ENCODE results near the gene BTRC. TPM values are rescaled to one million over a fixed set of nuclear protein-coding genes. Genes with fewer than 3 reads are reported as not detected.
A peak's percentile ranks its signal among the peaks of the same experiment; 100 is the strongest.

BTRC gene
- polyA plus RNA-seq, 3 donors from 2014 or later: 3.7 to 9.0 (median 7.4) TPM

- peak overlapping the region in 4 of 5 donors; percentile 41 to 75 (median 60) for H3K4me3 Mint-ChIP-seq
- no peak for DNase-seq
- peaks cover 9 to 12% of the 10 kb centered on the region in 2 donors for H3K4me1 Mint-ChIP-seq
- no peaks in the 10 kb centered on the region for H3K9me3 Mint-ChIP-seq
- H3K36me3 Mint-ChIP-seq: peaks cover 0 to 3% (median 0%) of the 10 kb centered on the region in 3 donors
- peaks cover 10 to 22% (median 15%) of the 10 kb centered on the region in 3 donors for H3K27me3 Mint-ChIP-seq (ENCODE audit: low read depth in 3 of 3)
- H3K27ac Mint-ChIP-seq: no peak overlapping the region
Observed at GRCh38 chr10:101570428-101571270, 216.7 kb downstream of the BTRC start.

DNA sequence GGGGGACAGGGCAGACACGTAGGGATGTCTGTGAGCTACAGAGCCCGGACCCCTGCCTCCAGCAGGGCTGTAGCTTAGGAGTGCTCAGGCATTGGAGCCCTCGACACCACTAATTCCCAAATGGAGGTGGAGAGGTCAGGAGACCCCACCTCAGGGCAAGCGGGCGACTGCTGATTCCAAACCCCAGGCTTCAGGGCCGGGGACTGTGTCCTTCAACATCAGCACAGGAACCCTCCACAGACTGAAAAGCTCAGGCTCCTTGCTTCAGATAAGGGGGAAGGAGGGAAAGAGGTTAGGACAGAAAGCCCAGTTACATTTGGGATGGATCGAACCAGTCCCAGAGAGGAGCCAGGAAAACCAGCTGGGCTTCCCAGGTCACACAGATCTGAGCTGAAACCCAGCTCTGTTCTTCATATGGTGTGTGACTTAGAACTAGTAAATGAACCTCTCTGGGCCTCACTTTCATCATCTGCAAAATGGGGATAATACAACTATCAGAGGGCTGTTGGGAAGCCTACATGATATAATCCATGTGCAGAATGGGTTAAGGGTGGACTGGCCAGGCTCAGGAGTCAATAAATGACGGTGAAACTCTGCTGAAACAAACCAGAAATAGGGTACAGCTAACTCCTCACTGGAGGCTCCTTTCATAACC lies 217.4 kb downstream of the BTRC start:
- DNase-seq: no peak
- Mint-ChIP-seq H3K27me3 (ENCODE audit: low read depth in 3 of 3) (peaks cover 7 to 22% (median 11%) of the 10 kb centered on the region in 3 donors), H3K27ac (no peak overlapping the region), H3K4me1 (peaks cover 9 to 10% of the 10 kb centered on the region in 2 donors), H3K4me3 (peak overlapping the region in 2 of 5 donors; percentile 18 to 62), H3K36me3 (peaks cover 0 to 3% (median 0%) of the 10 kb centered on the region in 3 donors), H3K9me3 (no peaks in the 10 kb centered on the region)

DNA sequence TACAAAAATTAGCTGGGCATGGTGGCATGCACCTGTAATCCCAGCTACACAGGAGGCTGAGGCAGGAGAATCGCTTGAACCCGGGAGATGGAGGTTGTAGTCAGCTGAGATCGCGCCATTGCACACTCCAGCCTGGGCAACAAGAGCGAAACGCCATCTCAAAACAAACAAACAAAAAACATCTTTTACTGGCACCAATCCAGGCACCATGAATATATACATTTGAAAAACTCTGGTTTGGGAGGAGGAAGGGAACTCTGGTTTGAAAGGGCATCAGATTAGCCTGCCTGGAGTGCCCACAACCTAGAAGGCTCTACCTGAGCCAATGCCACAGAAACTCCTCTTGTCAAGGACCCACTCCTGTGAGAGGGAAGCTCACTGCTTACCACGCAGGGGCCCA lies 218.2 kb downstream of the BTRC start:
- peaks cover 4 to 7% of the 10 kb centered on the region in 2 donors for H3K4me1 Mint-ChIP-seq
- peaks cover 0 to 3% (median 0%) of the 10 kb centered on the region in 3 donors for H3K36me3 Mint-ChIP-seq
- no peak for DNase-seq
- no peak overlapping the region for H3K27ac Mint-ChIP-seq
- H3K9me3 Mint-ChIP-seq: no peaks in the 10 kb centered on the region
- H3K27me3 Mint-ChIP-seq (ENCODE audit: low read depth in 3 of 3): peaks cover 5 to 22% (median 11%) of the 10 kb centered on the region in 3 donors
- H3K4me3 Mint-ChIP-seq: no peak overlapping the region

DNA sequence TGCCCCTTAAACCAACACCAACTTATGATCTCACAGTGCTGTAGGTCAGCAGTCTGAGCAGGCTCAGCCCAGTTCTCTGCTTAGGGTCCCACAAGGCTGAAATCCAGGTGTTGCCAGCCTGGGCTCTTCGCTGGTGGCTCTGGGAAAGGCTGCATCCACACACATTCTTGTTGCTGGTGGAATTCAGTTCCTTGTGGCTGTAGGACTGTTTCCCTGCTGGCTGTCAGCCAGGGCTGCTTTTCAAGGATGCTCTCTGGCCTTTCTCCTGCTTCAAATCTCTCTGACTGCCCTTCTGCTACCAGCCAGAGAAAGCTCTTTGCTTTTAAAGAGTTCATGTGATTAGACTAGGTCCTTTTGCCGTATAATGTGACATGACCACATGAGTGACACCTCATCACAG lies 218.8 kb downstream of the BTRC start:
- Mint-ChIP-seq H3K27ac (no peak overlapping the region), H3K9me3 (no peaks in the 10 kb centered on the region), H3K4me1 (peaks cover 0 to 7% of the 10 kb centered on the region in 2 donors), H3K36me3 (no peaks in the 10 kb centered on the region), H3K4me3 (peak overlapping the region in 1 of 5 donors; percentile 4), H3K27me3 (ENCODE audit: low read depth in 3 of 3) (peaks cover 5 to 17% (median 9%) of the 10 kb centered on the region in 3 donors)
- DNase-seq: no peak

DNA sequence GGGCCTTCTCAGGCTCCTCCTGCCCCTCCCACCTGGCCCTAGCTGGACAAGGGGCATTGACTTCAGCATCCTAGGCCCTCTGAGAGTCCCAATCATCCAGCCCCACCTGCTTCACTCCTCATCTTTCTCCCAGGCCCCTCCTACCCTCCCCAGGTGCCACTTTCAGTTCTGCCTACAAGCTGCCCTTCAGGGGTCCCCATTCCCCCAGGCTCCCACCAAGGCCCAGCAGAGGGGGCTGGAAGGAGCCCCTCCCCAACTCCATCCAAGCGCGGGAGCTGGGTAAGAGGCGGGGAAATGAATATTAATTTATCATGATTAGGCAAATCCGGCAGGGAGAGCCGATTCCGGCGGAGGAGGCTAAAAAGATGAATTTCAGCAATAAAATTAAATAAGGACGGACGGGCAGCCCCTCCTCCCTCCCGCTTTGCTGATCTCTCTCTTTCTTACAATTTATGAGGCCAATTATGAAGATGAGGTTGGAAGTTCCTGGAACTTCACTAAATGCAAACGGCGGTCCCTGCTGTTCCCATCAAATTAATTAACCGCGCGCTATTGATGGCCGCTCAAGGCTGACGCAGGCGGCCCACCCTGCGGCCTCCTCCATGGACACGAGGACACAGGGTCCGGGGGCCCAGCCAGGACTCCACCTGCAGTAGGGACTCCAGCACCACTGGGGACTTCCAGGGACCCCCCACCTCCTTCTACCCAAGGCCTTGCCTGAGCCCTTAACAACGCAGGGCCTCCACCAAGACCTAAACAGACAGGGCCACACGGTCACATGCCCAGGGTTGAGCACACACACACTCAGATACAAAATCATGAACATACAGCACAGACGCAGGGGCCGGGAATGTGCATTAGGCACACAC lies 220.2 kb downstream of the BTRC start:
- Mint-ChIP-seq H3K36me3 (peaks cover 4 to 6% (median 5%) of the 10 kb centered on the region in 3 donors), H3K9me3 (no peaks in the 10 kb centered on the region), H3K4me3 (no peak overlapping the region), H3K4me1 (peaks cover 0 to 7% of the 10 kb centered on the region in 2 donors), H3K27ac (no peak overlapping the region), H3K27me3 (ENCODE audit: low read depth in 3 of 3) (peaks cover 2 to 5% (median 3%) of the 10 kb centered on the region in 3 donors)
- DNase-seq: no peak

DNA sequence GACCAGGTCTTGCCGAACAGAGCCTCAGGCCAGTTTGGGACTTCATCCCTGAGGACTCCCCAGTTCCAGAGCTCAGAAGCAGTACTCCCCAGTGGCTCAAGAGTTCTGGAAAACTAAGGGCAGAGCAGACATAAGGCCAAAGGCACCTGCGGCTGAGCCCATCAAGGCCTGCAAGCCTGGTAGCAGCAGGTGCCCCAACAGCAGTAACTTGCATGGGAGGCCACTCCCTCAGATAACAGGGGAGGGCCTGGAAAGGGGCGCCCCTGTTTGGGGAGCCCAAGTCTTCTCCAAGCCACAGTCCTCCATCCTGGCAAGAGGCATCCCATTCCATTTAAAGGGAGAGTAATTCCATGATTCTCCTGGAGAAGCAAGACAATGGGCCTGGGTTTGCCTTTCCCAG lies 221.1 kb downstream of the BTRC start:
- Mint-ChIP-seq H3K27me3 (ENCODE audit: low read depth in 3 of 3) (peaks cover 0 to 3% (median 0%) of the 10 kb centered on the region in 3 donors), H3K4me3 (no peak overlapping the region), H3K36me3 (peaks cover 4 to 10% (median 5%) of the 10 kb centered on the region in 3 donors), H3K9me3 (no peaks in the 10 kb centered on the region), H3K27ac (no peak overlapping the region), H3K4me1 (peaks cover 0 to 3% of the 10 kb centered on the region in 2 donors)
- no peak for DNase-seq

- peaks cover 0 to 2% of the 10 kb centered on the region in 2 donors for H3K4me1 Mint-ChIP-seq
- no peak for DNase-seq
- peaks cover 0 to 3% (median 0%) of the 10 kb centered on the region in 3 donors for H3K27me3 Mint-ChIP-seq (ENCODE audit: low read depth in 3 of 3)
- no peaks in the 10 kb centered on the region for H3K9me3 Mint-ChIP-seq
- H3K36me3 Mint-ChIP-seq: peaks cover 4 to 10% (median 5%) of the 10 kb centered on the region in 3 donors
- no peak overlapping the region for H3K4me3 Mint-ChIP-seq
- H3K27ac Mint-ChIP-seq: peak overlapping the region in 1 of 6 donors; percentile 49
Observed at GRCh38 chr10:101575580-101576210, 221.7 kb downstream of the BTRC start.

- DNase-seq: no peak
- Mint-ChIP-seq H3K4me1 (no peaks in the 10 kb centered on the region), H3K9me3 (no peaks in the 10 kb centered on the region), H3K27me3 (ENCODE audit: low read depth in 3 of 3) (no peaks in the 10 kb centered on the region), H3K36me3 (peaks cover 4 to 10% (median 5%) of the 10 kb centered on the region in 3 donors), H3K27ac (peak overlapping the region in 1 of 6 donors; percentile 49), H3K4me3 (no peak overlapping the region)
Observed at GRCh38 chr10:101576211-101576863, 222.4 kb downstream of the BTRC start.

DNA sequence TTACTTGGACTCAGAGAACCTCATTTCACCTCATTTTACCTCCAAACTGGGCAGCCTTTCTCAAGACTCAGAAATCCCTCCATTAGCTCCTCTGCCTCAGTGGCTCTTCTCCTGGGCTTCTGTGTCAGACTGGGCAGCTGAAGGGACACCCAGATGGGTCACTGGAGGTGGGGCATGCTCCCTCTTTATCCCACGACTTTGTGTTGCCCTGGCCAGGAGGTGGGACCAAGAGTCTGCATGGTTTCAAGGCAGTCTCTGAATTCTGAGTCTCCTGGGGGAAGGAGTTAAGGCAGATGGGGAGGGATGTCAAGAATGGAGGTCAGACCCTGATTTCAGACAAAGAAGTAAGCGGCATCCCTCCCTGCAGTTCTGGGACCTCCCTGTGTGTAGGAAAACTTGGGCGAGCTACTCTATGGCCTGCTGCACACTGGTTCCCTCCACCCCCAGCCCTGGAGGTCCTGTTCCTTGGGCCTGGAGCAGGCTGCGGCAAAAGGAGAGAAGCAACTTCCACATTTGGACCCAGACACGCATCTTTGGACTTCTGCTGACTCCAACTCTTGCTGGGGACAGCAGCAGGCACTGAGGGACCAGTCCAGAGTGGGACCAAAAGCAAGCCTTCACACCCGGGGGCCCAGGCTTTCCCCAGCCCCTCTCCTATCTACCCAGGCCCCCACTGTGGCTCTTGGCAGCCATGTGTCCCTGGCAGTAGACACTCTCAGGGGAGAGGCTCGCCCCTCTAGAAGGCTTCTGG lies 223.3 kb downstream of the BTRC start:
- H3K27me3 Mint-ChIP-seq (ENCODE audit: low read depth in 3 of 3): no peaks in the 10 kb centered on the region
- no peak overlapping the region for H3K4me3 Mint-ChIP-seq
- no peaks in the 10 kb centered on the region for H3K9me3 Mint-ChIP-seq
- H3K27ac Mint-ChIP-seq: no peak overlapping the region
- H3K4me1 Mint-ChIP-seq: no peaks in the 10 kb centered on the region
- peaks cover 4 to 10% (median 5%) of the 10 kb centered on the region in 3 donors for H3K36me3 Mint-ChIP-seq
- no peak for DNase-seq

DNA sequence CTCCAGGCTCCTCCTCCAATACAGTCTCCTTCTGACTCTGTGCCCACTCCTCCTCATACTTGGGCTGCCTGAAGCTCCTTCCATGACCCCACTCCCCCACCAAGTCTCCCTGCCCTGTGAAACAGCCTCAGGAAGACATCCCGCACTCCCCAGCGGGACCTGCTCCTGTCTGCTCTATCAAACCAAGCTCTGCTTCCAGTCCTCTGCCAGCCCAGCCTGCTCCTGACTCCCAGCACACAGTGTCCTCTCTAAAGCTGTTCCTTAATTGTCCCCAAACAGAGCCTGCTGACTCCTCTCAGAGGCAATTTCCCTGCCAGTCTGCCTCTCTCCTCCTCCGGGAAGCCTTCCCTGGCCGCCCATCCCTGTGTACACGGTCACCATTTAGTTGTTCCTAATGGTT lies 224.2 kb downstream of the BTRC start:
- H3K27me3 Mint-ChIP-seq (ENCODE audit: low read depth in 3 of 3): no peaks in the 10 kb centered on the region
- no peak for DNase-seq
- no peaks in the 10 kb centered on the region for H3K4me1 Mint-ChIP-seq
- no peak overlapping the region for H3K27ac Mint-ChIP-seq
- no peak overlapping the region for H3K4me3 Mint-ChIP-seq
- H3K36me3 Mint-ChIP-seq: peaks cover 4 to 10% (median 5%) of the 10 kb centered on the region in 3 donors
- no peaks in the 10 kb centered on the region for H3K9me3 Mint-ChIP-seq

- H3K4me3 Mint-ChIP-seq: no peak overlapping the region
- no peaks in the 10 kb centered on the region for H3K9me3 Mint-ChIP-seq
- no peaks in the 10 kb centered on the region for H3K27me3 Mint-ChIP-seq (ENCODE audit: low read depth in 3 of 3)
- DNase-seq: no peak
- no peak overlapping the region for H3K27ac Mint-ChIP-seq
- H3K36me3 Mint-ChIP-seq: peaks cover 4 to 13% (median 5%) of the 10 kb centered on the region in 3 donors
- no peaks in the 10 kb centered on the region for H3K4me1 Mint-ChIP-seq
Observed at GRCh38 chr10:101578803-101579515, 225.0 kb downstream of the BTRC start.

GRCh38 chr10:101579516-101579870 lies 225.5 kb downstream of the BTRC start:
- Mint-ChIP-seq H3K9me3 (no peaks in the 10 kb centered on the region), H3K4me1 (no peaks in the 10 kb centered on the region), H3K27me3 (ENCODE audit: low read depth in 3 of 3) (no peaks in the 10 kb centered on the region), H3K4me3 (no peak overlapping the region), H3K36me3 (peaks cover 4 to 16% (median 5%) of the 10 kb centered on the region in 3 donors), H3K27ac (no peak overlapping the region)
- no peak for DNase-seq

All from immature natural killer cell (primary cell).